Measurements from ENCODE around the gene TSPAN9.

- no peak for TF ChIP-seq CEBPB (IDR thresholded peaks at IDR 0.05)
- no peak for TF ChIP-seq CTCF (IDR thresholded peaks at IDR 0.05)
- TF ChIP-seq, protein P1, sequence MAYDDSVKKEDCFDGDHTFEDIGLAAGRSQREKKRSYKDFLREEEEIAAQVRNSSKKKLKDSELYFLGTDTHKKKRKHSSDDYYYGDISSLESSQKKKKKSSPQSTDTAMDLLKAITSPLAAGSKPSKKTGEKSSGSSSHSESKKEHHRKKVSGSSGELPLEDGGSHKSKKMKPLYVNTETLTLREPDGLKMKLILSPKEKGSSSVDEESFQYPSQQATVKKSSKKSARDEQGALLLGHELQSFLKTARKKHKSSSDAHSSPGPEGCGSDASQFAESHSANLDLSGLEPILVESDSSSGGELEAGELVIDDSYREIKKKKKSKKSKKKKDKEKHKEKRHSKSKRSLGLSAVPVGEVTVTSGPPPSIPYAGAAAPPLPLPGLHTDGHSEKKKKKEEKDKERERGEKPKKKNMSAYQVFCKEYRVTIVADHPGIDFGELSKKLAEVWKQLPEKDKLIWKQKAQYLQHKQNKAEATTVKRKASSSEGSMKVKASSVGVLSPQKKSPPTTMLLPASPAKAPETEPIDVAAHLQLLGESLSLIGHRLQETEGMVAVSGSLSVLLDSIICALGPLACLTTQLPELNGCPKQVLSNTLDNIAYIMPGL (CRISPR knock-in tag; IDR thresholded peaks at IDR 0.05; ENCODE audit: borderline replicate concordance): no peak
- TF ChIP-seq, protein P2, sequence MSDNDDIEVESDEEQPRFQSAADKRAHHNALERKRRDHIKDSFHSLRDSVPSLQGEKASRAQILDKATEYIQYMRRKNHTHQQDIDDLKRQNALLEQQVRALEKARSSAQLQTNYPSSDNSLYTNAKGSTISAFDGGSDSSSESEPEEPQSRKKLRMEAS (IDR thresholded peaks at IDR 0.05): no peak
- no peak for TF ChIP-seq RAD21 (conservative IDR thresholded peaks at IDR 0.05 in 1 of 2, IDR thresholded peaks at IDR 0.05 in 1 of 2)
- TF ChIP-seq, protein P3, sequence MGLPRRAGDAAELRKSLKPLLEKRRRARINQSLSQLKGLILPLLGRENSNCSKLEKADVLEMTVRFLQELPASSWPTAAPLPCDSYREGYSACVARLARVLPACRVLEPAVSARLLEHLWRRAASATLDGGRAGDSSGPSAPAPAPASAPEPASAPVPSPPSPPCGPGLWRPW (IDR thresholded peaks at IDR 0.05): no peak
- no peak for TF ChIP-seq MAFK (IDR thresholded peaks at IDR 0.05; ENCODE audit: partially characterized antibody)
- TF ChIP-seq JUN (IDR thresholded peaks at IDR 0.05): no peak
Observed at GRCh38 chr12:3123729-3124128, 46.5 kb downstream of the TSPAN9 start.
